Measurements from ENCODE around the gene FCN2. TPM values are rescaled to one million over a fixed set of nuclear protein-coding genes. Genes with fewer than 3 reads are reported as not detected.

FCN2 gene
- total RNA-seq, 4 donors from 2014 or later, result 1.9 TPM; not detected in 3

- Histone ChIP-seq H3K36me3 (no peaks in the 10 kb centered on the region), H3K4me3 (no peak overlapping the region), H3K27ac (no peak overlapping the region), H3K27me3 (no peaks in the 10 kb centered on the region), H3K4me1 (peaks cover 0 to 3% (median 0%) of the 10 kb centered on the region in 4 donors), H3K9me3 (peaks cover 0 to 26% (median 0%) of the 10 kb centered on the region in 4 donors)
- 70 to 76% methylated on average over 11 of the region's 11 CpGs for WGBS, 2 donors
- TF ChIP-seq EP300 (IDR thresholded peaks at IDR 0.05) (no peak), POLR2A (IDR thresholded peaks at IDR 0.05) (no peak), CTCF (IDR thresholded peaks at IDR 0.05) (no peak)
- no peak for DNase-seq (ENCODE audit: low spot score in 2 of 2)
Measured at GRCh38 chr9:134858051-134858841, 22.4 kb upstream of the FCN2 start.

- Histone ChIP-seq H3K9me3 (peaks cover 0 to 26% (median 0%) of the 10 kb centered on the region in 4 donors), H3K27me3 (no peaks in the 10 kb centered on the region), H3K4me3 (no peak overlapping the region), H3K27ac (no peak overlapping the region), H3K4me1 (peaks cover 0 to 10% (median 0%) of the 10 kb centered on the region in 4 donors), H3K36me3 (no peaks in the 10 kb centered on the region)
- DNase-seq (ENCODE audit: low spot score in 2 of 2), result no peak
- 75 to 80% methylated on average over 13 of the region's 13 CpGs for WGBS, 2 donors
- TF ChIP-seq EP300 (IDR thresholded peaks at IDR 0.05), result peak in 1 of 2 donors; percentile 25
- no peak for TF ChIP-seq POLR2A (IDR thresholded peaks at IDR 0.05)
- no peak for TF ChIP-seq CTCF (IDR thresholded peaks at IDR 0.05)
Measured at GRCh38 chr9:134860510-134860909, 20.1 kb upstream of the FCN2 start.

GRCh38 chr9:134861595-134862334 lies 18.8 kb upstream of the FCN2 start:
- TF ChIP-seq POLR2A (IDR thresholded peaks at IDR 0.05), result no peak
- TF ChIP-seq EP300 (IDR thresholded peaks at IDR 0.05), result no peak
- no peak for TF ChIP-seq CTCF (IDR thresholded peaks at IDR 0.05)
- Histone ChIP-seq H3K36me3 (no peaks in the 10 kb centered on the region), H3K4me3 (no peak overlapping the region), H3K27ac (no peak overlapping the region), H3K4me1 (peaks cover 0 to 10% (median 0%) of the 10 kb centered on the region in 4 donors), H3K27me3 (no peaks in the 10 kb centered on the region), H3K9me3 (peaks cover 0 to 26% (median 0%) of the 10 kb centered on the region in 4 donors)
- WGBS, 2 donors, result 90 to 92% methylated on average over 17 of the region's 17 CpGs
- no peak for DNase-seq (ENCODE audit: low spot score in 2 of 2)

- H3K9me3 ChIP-seq, result peaks cover 0 to 23% (median 0%) of the 10 kb centered on the region in 4 donors
- no peaks in the 10 kb centered on the region for H3K36me3 ChIP-seq
- 75 to 96% methylated on average over 16 of the region's 16 CpGs for WGBS, 2 donors
- peaks cover 0 to 10% (median 0%) of the 10 kb centered on the region in 4 donors for H3K4me1 ChIP-seq
- no peak for DNase-seq (ENCODE audit: low spot score in 2 of 2)
- TF ChIP-seq EP300 (IDR thresholded peaks at IDR 0.05) (no peak), POLR2A (IDR thresholded peaks at IDR 0.05) (no peak), CTCF (IDR thresholded peaks at IDR 0.05) (no peak)
- no peaks in the 10 kb centered on the region for H3K27me3 ChIP-seq
- H3K27ac ChIP-seq, result no peak overlapping the region
- H3K4me3 ChIP-seq, result no peak overlapping the region
Measured at GRCh38 chr9:134863306-134863902, 17.2 kb upstream of the FCN2 start.
